Stimulated activated CD4-positive, alpha-beta T cell treated with anti-CD3 and anti-CD28 coated beads, Interleukin-4, amount 100 ng/mL, for 48 hours (primary cell): Measurements from ENCODE around the gene IRF5.

Experiments used
- DNase-seq, 2 donors: peaks; one replicate each; pipeline ENCODE4 v3.0.0-alpha.2; 2020; ENCODE audit warnings: low read depth in 2 of 2

The IRF5 gene

DNA sequence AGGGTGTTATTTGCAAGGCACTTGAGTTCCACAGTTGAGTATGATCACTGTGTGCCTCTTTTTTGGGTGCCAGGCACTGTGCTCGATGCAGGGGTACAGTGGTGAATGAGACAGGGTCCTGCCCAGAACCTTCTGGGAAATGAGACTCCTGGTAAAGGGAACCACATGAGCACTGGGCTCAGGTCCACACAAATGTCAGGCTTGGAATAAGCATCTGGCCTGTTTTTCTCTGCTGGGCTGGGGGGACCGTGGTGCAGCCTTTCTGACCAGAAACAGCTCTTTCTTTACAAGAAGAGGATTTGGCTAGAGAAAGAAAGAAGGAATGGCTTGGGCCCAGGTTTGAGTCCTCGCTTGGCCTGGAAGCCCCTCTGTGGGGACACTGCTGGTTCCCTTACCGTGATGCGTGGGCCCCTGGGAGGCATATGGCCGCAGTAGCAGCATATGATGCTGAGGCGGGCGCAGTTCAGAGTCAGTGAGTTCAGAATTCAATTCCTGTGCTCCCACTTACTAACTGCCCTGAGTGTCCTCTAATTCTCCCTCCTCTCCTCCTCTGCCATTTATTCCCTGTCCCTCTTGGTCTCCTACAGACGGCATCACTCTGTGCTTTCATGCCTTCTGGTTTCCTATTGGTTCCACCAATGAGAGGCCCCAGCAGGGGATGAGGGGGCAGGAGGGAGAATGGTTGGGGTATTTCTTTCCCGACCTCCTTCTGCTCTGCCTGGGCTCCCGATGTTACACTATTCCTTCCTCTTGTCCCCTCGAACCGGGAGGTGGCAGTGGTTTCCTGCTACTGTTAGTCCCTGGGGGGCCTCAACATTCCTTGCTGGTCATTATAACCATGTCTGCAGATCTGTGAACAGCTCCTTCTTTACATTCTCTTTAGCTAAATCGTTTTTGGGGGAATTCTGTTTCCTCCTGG, 17.6 kb upstream of the IRF5 start:
- DNase-seq: no peak

GRCh38 chr7:128920913-128921582, 16.7 kb upstream of the IRF5 start:
- no peak for DNase-seq

DNA sequence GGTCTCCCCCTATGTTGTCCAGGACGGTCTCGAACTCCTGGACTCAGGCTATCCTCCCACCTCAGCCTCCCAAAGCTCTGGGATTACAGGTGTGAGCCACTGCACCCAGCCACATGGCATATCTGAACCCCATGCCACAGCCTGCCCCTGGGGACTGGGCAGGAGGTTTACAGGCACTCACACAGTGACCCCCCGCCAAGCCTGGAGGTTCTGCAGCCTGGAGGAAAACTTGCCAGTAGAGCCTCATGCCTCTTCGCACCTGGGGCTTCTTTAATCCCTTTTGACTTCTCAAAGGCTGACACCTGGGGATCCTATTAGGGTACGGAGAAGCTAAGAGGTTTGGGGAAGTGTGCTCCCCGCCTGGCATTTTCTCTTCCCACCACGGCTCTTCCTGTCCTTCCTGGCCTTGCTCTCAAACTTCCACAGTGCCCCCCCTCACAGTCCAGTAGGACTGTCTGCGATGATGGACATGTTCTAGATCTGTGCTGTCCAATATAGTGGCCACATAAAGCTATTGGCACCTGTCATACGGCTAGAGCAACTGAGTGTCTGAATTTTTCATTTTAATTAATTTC, 15.8 kb upstream of the IRF5 start:
- no peak for DNase-seq

DNA sequence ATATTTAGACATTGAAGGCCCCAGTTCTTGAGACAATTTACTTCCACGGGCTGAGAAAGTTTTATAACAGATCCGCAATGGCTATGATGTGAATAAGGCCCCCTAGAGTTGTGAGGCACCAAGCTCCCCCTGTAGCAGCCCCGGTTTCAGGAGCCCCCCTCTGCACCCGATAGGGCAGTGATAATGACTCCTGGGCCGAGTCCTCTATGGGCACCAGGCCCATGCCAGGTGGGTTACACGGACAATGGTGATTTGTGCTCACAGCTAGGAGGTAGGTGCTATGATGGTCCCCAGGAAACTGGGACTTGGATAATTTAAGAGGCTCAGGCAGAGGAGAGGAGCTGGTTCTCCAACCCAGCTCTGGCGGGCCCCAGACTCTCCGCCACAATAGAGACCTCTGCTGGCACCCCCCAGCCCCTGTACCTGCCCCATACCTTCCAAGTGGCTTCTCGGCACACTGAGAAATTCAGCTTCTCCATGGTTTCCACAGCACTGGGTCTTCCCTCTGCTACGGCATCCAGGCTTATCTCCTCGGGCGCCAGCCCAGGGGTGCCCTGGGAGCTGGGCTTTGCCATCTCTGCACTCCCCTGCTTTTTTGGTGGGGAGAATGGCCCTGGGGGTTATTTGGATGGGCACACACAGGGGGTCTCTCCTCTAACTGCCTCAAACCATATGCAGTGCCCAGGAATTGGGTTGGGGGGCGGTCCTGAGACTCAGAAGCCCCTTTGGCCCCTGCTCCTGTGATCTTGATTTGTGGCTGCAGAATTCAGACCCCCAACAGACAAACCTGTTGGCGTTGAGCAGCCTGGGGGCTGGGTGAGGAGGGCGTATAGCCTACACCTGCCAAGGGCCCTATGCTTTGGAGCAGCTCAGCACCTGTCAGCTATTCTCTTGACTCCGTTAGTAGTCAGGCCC, 15.0 kb upstream of the IRF5 start:
- DNase-seq: no peak

DNA sequence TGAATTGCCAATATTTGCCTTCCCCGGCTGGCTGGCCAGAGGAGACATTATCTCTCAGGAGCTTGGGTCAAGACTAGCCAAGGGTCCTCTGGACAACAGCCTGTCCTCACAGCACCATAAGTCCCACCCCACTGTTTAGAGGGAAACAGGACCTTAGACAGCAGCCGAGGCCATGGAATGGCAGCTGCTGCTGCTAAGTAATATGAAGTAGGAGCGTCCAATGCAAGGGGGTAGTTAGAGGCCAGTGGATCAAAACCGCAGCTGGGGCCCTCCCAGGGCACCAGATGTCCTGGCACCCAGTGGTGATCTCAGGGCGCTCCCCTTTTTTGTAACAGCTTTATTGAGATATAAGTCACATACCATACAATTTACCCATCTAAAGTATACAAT, 14.3 kb upstream of the IRF5 start:
- DNase-seq: no peak

- DNase-seq: no peak
Measured at GRCh38 chr7:128924707-128925588, 12.8 kb upstream of the IRF5 start.

GRCh38 chr7:128928159-128928813, 9.4 kb upstream of the IRF5 start:
- no peak for DNase-seq

DNA sequence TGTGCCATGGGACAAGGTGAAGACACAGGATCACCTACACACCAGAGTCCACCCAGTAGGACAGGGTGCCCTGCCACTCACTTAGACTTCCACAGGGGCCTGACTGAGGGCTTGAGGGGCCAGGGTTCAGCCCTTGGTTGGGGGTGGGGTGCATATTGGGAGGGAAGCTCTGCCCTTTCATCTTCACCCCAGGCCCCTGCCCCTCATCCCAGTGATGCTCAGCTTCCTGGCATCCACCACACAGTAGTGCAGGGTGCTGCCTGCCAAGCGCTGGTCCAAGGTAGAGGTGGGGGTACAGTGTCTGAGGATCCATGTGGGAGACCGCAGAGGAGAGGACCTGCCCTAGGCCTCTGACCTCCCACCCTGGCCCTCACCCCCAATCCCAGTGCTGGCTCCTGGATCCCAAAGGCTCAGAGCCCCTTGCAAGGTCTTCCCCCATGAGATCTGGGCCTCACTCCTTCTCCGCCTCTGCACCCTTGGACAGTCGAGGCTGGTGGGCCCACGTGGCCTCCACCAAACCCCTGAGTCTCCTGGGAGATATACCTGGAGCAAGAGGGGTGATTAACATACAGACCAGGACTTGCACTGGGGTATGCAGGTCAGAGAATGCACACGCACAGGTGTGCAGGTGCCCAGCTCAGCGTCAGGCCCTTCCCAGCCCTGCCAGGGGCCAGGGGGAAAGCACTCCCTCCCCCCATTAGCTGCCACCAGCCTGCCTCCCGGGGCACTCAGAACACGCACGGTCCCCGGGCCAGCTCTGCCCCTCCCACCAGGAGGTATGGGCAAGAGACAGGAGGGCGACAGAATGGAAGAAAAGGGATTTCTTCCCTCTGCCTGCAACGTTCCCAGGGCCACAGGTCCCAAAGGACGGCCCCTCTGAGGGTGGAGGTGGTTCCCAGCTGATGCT, 8.6 kb upstream of the IRF5 start:
- DNase-seq: no peak

DNA sequence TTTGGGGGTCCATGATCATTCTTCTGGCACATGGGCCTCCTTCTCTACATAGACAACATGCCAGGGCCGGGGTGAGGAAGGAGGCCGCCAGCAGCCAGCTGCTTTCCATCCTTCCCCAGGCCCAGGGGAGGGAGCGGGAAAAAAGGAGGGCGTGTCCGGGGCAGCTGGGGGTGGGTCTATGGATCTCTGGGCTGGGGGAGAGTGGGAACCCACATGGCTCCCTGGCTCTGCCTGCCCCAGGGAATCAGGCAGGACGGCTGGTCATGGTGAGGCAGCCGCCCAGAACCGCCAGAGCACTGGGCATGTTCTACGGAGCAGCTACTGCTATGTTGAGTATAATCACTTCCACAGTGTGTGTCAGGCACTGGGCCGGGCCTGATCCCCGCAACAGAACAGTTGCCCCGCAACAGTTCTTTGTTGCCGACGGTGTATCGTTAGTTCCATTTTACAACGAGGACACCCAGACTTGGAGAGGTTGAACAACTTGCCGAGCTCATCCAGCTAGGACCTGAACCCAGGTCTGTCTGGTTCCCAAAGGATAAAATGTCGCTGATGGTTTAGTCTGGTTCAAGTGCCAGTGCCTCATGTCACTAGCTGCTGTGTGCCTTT, 6.4 kb upstream of the IRF5 start:
- no peak for DNase-seq

- no peak for DNase-seq
Measured at GRCh38 chr7:128931965-128932861, 5.5 kb upstream of the IRF5 start.

- no peak for DNase-seq
Measured at GRCh38 chr7:128932862-128933179, 4.9 kb upstream of the IRF5 start.

GRCh38 chr7:128933180-128933891, 4.4 kb upstream of the IRF5 start:
- DNase-seq: peak in 1 of 2 donors; percentile 28

- DNase-seq: no peak
Measured at GRCh38 chr7:128934361-128935341, 3.1 kb upstream of the IRF5 start.

DNA sequence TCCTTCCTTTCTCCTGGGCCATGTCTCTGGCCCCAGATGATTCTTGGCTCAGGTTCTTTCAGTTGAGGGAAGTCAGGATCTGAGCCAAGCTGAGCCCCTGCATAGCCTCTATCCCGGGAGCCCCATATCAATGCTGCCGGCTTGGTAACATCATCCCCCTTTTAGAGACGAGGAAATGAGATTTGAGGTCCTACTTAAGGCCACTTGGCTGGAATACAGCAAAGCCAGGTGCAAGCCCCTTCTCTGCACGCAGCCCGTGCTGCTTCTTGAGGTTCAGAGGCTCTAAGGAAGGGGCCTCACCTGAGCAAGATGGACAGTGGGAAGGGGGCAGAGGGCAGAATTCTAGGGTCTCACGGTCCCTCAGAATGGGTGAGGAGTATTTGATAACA, 2.4 kb upstream of the IRF5 start:
- DNase-seq: no peak

- no peak for DNase-seq
Measured at GRCh38 chr7:128936798-128937197, 929 bp upstream of the IRF5 start.

DNA sequence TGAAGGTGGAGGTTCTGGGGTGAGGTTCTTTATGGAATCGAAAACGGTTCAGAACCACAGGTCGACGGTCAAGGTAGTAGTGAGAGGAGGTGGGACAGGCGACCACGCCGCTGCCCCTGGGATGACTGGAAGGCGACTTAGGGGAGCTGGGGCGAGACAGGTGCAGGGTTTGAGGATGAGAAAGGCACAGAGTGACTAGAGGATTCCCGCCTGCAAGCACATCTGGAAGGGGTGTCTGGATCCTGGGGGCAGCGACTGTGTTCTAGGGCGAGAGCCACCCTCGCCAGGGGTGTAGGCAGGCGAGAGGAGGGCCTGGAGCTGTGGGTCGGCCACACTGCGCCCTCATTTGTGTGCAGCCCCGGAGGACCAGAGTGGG, 468 bp upstream of the IRF5 start:
- DNase-seq: no peak
